Trophoblast cell (in vitro differentiated cells and primary cell): ENCODE measurements around the gene FAM120B.

Source experiments
- DNase-seq, 2 donors: peaks; one replicate each; pipeline ENCODE4 v3.0.0-alpha.2; 2016
- H2AFZ ChIP-seq: 2 replicates; pipeline ENCODE4 v1.6.1; 2013; ENCODE audit warnings: low read length, moderate library complexity, mild to moderate bottlenecking; ENCODE audit not compliant: insufficient read depth, poor library complexity
- H2AK5ac ChIP-seq: 2 replicates; pipeline ENCODE4 v1.6.1; 2013; ENCODE audit warnings: mild to moderate bottlenecking, low read length
- H2BK120ac ChIP-seq: 2 replicates; pipeline ENCODE4 v1.6.1; 2013; ENCODE audit warnings: low read length, mild to moderate bottlenecking, moderate library complexity; ENCODE audit not compliant: insufficient read depth, poor library complexity
- H2BK12ac ChIP-seq: 2 replicates; pipeline ENCODE4 v1.6.1; 2013; ENCODE audit warnings: mild to moderate bottlenecking, low read length, moderate library complexity
- H2BK5ac ChIP-seq: 2 replicates; pipeline ENCODE4 v1.6.1; 2013; ENCODE audit warnings: low read length, low read depth, moderate library complexity, mild to moderate bottlenecking; ENCODE audit not compliant: poor library complexity
- H3K14ac ChIP-seq: 2 replicates; pipeline ENCODE4 v1.6.1; 2013; ENCODE audit warnings: mild to moderate bottlenecking, low read length
- H3K18ac ChIP-seq: 2 replicates; pipeline ENCODE4 v1.6.1; 2013; ENCODE audit warnings: mild to moderate bottlenecking, low read length
- H3K23ac ChIP-seq: 2 replicates; pipeline ENCODE4 v1.6.1; 2013; ENCODE audit warnings: low read length
- H3K27ac ChIP-seq: 2 replicates; pipeline ENCODE4 v1.5.1; 2013; ENCODE audit warnings: low read depth, mild to moderate bottlenecking, inconsistent platforms, low read length, moderate library complexity
- H3K27me3 ChIP-seq: 2 replicates; pipeline ENCODE4 v1.6.1; 2013; ENCODE audit warnings: inconsistent platforms, mild to moderate bottlenecking, low read length, moderate library complexity; ENCODE audit not compliant: insufficient read depth
- H3K36me3 ChIP-seq, 2 experiments: 1 replicate in 1 of 2; 2 replicates in 1 of 2; pipeline ENCODE4 v1.6.1; 2013; ENCODE audit warnings: low read length in 2 of 2, mild to moderate bottlenecking in 2 of 2, moderate library complexity in 1 of 2; ENCODE audit not compliant: insufficient read depth in 2 of 2, control insufficient read depth in 1 of 2
- H3K4ac ChIP-seq: 2 replicates; pipeline ENCODE4 v1.6.1; 2013; ENCODE audit warnings: low read depth, mild to moderate bottlenecking, low read length, moderate library complexity
- H3K4me1 ChIP-seq, 2 experiments: 1 replicate in 1 of 2; 2 replicates in 1 of 2; pipeline ENCODE4 v1.6.1; 2013; ENCODE audit warnings: low read length in 2 of 2, mild to moderate bottlenecking in 2 of 2, moderate library complexity in 1 of 2; ENCODE audit not compliant: insufficient read depth in 2 of 2, control insufficient read depth in 1 of 2
- H3K4me2 ChIP-seq: 2 replicates; pipeline ENCODE4 v1.6.1; 2013; ENCODE audit warnings: inconsistent platforms, mild to moderate bottlenecking, low read length, moderate library complexity
- H3K4me3 ChIP-seq: 2 replicates; pipeline ENCODE4 v1.5.1; 2013; ENCODE audit warnings: mild to moderate bottlenecking, low read depth, low read length, inconsistent platforms
- H3K79me1 ChIP-seq: one replicate; pipeline ENCODE4 v1.6.1; 2013; ENCODE audit warnings: low read length
- H3K79me2 ChIP-seq: 2 replicates; pipeline ENCODE4 v1.6.1; 2013; ENCODE audit warnings: low read length, mild to moderate bottlenecking; ENCODE audit not compliant: control insufficient read depth, insufficient read depth, poor library complexity
- H3K9ac ChIP-seq: 2 replicates; pipeline ENCODE4 v1.6.1; 2013; ENCODE audit warnings: mild to moderate bottlenecking, low read length
- H3K9me3 ChIP-seq: 2 replicates; pipeline ENCODE4 v1.6.1; 2013; ENCODE audit warnings: low read depth, mild to moderate bottlenecking, control low read depth, inconsistent platforms, low read length; ENCODE audit not compliant: insufficient read depth
- H4K12ac ChIP-seq: 2 replicates; pipeline ENCODE4 v1.6.1; 2013; ENCODE audit warnings: low read depth, mild to moderate bottlenecking, low read length, moderate library complexity
- H4K8ac ChIP-seq: 2 replicates; pipeline ENCODE4 v1.6.1; 2013; ENCODE audit warnings: low read depth, mild to moderate bottlenecking, low read length, moderate library complexity
- H4K91ac ChIP-seq: one replicate; pipeline ENCODE4 v1.6.1; 2013; ENCODE audit warnings: low read depth, mild to moderate bottlenecking, low read length, moderate library complexity
- WGBS: extraction: QIAGEN DNeasy Blood & Tissue Kit; methylation state at CpG from one replicate; pipeline ENCODE4 v1.1.7; 2013; ENCODE audit warnings: missing lambda C conversion rate; ENCODE audit not compliant: insufficient read length, insufficient coverage; ENCODE audit errors: extremely low coverage; 5-methylcytosine and 5-hydroxymethylcytosine counted together

The FAM120B gene

DNA sequence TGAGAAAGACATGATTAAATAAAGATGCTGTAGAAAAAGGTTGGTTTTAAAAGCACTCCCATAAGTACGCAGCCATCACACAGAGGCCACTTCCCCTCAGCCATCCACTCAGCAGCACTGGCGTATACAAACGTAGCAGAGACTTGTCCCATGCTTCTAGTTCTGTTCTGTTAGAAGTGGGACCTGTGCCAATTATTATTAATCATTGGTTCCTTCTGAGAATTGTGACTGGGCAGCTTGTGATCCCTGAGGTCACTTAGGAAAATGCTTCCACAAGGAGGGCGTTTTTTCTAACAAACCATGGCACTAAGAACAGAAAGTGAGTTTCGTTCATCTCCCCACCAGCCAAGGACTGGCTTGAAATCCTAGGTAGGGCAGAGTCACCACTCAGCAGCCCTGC lies 53.9 kb downstream of the FAM120B start:
- no peak for DNase-seq
- Histone ChIP-seq H2AK5ac (no peak overlapping the region), H3K23ac (no peak overlapping the region), H2BK5ac (no peak overlapping the region), H3K4ac (no peak overlapping the region), H3K27ac (no peak overlapping the region), H4K8ac (no peak overlapping the region), H3K14ac (no peak overlapping the region), H3K9me3 (peaks cover 2% of the 10 kb centered on the region), H3K4me1 (no peaks in the 10 kb centered on the region), H4K91ac (no peak overlapping the region), H3K79me2 (no peaks in the 10 kb centered on the region), H3K4me2 (no peak overlapping the region), H3K9ac (no peak overlapping the region), H3K79me1 (no peaks in the 10 kb centered on the region), H3K27me3 (no peaks in the 10 kb centered on the region), H3K4me3 (no peak overlapping the region), H2AFZ (no peak overlapping the region), H3K18ac (no peak overlapping the region), H4K12ac (no peak overlapping the region), H2BK12ac (no peak overlapping the region), H3K36me3 (peaks cover 18 to 31% of the 10 kb centered on the region in 2 experiments), H2BK120ac (no peak overlapping the region)
- WGBS = no CpG with 5 or more reads among the region's 5 CpGs

DNA sequence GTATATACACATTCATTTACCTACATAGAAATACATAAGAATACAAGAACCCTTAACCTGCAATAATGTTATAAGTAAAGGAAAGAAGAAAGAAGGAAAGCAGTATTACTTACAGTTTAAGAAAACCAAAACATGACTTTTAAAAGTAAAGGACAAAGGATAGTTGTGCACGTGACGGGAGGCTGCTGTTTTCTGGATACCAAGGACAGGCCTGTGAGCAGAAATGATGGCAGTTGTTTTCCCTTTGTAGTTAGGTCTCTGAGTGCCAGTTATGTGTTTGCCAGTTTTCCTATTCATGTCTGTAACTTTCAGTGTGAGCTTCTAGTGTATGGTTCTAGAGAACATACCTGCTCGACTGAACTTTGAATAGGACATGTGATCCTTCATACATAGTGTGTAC lies 54.8 kb downstream of the FAM120B start:
- Histone ChIP-seq H3K4me3 (no peak overlapping the region), H3K4me2 (no peak overlapping the region), H3K9me3 (peaks cover 2% of the 10 kb centered on the region), H3K27ac (no peak overlapping the region), H3K27me3 (no peaks in the 10 kb centered on the region), H2BK120ac (no peak overlapping the region), H4K8ac (no peak overlapping the region), H3K79me2 (no peaks in the 10 kb centered on the region), H3K79me1 (no peaks in the 10 kb centered on the region), H2BK12ac (no peak overlapping the region), H3K18ac (no peak overlapping the region), H3K4ac (no peak overlapping the region), H3K9ac (no peak overlapping the region), H2AK5ac (no peak overlapping the region), H3K36me3 (peaks cover 19 to 31% of the 10 kb centered on the region in 2 experiments), H4K12ac (no peak overlapping the region), H4K91ac (no peak overlapping the region), H3K23ac (no peak overlapping the region), H3K4me1 (no peaks in the 10 kb centered on the region), H2BK5ac (no peak overlapping the region), H3K14ac (no peak overlapping the region), H2AFZ (no peak overlapping the region)
- DNase-seq = no peak
- no CpG with 5 or more reads among the region's 3 CpGs for WGBS

DNA sequence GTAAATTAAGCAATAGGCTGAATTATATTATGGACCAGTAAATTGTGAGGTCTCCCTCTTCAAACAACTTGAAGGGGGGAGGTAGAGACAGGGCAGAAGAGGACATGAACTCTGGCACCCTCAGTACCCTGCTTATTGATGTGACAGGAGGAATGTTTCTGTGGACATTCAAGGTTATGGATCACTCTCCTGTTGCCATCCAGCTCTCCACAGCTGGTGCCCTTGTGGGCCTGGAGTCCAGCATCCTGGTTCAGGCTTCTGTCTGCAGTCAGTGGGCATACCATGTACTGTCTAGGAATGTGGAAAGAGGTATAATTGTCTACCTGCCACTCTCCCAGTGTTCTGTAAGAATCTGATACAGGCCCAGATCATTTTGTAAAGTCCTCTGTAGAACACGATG lies 55.6 kb downstream of the FAM120B start:
- no peaks in the 10 kb centered on the region for H3K79me1 ChIP-seq

DNA sequence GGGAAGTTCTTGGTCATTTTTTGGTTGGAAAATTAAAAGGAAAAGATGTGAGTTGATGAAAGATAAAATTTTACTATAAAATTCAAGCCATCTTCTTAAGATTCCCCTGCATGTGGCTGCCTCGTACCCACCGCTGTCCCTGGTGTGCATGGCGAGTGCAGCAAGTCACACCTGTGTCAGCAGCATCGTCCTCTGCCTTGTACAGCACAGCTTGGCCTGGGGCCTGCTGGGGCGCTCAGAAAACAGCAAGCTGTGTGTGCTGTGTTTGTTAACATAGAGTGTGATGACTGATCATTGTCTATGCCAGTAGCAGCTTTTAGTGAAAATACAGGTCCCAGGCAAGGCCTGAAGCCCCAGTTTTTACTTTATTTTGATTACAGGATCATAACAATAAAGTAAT lies 56.7 kb downstream of the FAM120B start:
- Histone ChIP-seq H3K4ac (no peak overlapping the region), H3K27me3 (no peaks in the 10 kb centered on the region), H3K4me1 (no peaks in the 10 kb centered on the region), H3K9ac (no peak overlapping the region), H3K4me2 (no peak overlapping the region), H3K18ac (no peak overlapping the region), H3K4me3 (no peak overlapping the region), H4K91ac (no peak overlapping the region), H4K12ac (no peak overlapping the region), H2BK5ac (no peak overlapping the region), H2BK120ac (no peak overlapping the region), H2AK5ac (no peak overlapping the region), H3K9me3 (no peaks in the 10 kb centered on the region), H3K79me1 (no peaks in the 10 kb centered on the region), H3K23ac (no peak overlapping the region), H3K79me2 (no peaks in the 10 kb centered on the region), H3K36me3 (peaks cover 17 to 25% of the 10 kb centered on the region in 2 experiments), H2AFZ (no peak overlapping the region), H3K14ac (no peak overlapping the region), H2BK12ac (no peak overlapping the region), H4K8ac (no peak overlapping the region), H3K27ac (no peak overlapping the region)
- no peak for DNase-seq
- no CpG with 5 or more reads among the region's 5 CpGs for WGBS

More for the DNA sequence above, 55.6 kb downstream of the FAM120B start:
- Histone ChIP-seq H2BK5ac (no peak overlapping the region), H4K12ac (no peak overlapping the region), H4K8ac (no peak overlapping the region), H3K4me2 (no peak overlapping the region), H2AK5ac (no peak overlapping the region), H3K23ac (no peak overlapping the region), H3K9ac (no peak overlapping the region), H3K79me2 (no peaks in the 10 kb centered on the region), H2BK12ac (no peak overlapping the region), H3K27me3 (no peaks in the 10 kb centered on the region), H3K18ac (no peak overlapping the region), H4K91ac (no peak overlapping the region), H3K27ac (no peak overlapping the region), H3K4me1 (no peaks in the 10 kb centered on the region), H2AFZ (no peak overlapping the region), H3K9me3 (peaks cover 2% of the 10 kb centered on the region), H3K14ac (no peak overlapping the region), H3K4me3 (no peak overlapping the region), H2BK120ac (no peak overlapping the region), H3K36me3 (peaks cover 21 to 30% of the 10 kb centered on the region in 2 experiments), H3K4ac (no peak overlapping the region)
- no CpG with 5 or more reads among the region's 1 CpG for WGBS
- DNase-seq = no peak
